Tibial nerve (tissue), 3 donors: Measurements from ENCODE around the gene KIAA1614.

ENCODE experiments used
- POLR2A ChIP-seq, 2 donors: fragments of 450-650 bp; IDR thresholded peaks; one replicate each; pipeline ENCODE4 v1.6.1; 2017; ENCODE audit warnings: antibody characterized with exemption in 2 of 2, mild to moderate bottlenecking in 2 of 2, moderate library complexity in 2 of 2
- TF ChIP-seq, protein P1 (sequence below), 5 experiments: fragments of 200-600 bp in 3 of 5; fragments of 450-650 bp in 2 of 5; sonication (generic) in 3 of 5; IDR thresholded peaks; one replicate each; pipeline ENCODE4 v1.5.1; 2016 to 2019; ENCODE audit warnings: antibody characterized with exemption in 5 of 5, mild to moderate bottlenecking in 3 of 5, moderate library complexity in 2 of 5

DNA sequence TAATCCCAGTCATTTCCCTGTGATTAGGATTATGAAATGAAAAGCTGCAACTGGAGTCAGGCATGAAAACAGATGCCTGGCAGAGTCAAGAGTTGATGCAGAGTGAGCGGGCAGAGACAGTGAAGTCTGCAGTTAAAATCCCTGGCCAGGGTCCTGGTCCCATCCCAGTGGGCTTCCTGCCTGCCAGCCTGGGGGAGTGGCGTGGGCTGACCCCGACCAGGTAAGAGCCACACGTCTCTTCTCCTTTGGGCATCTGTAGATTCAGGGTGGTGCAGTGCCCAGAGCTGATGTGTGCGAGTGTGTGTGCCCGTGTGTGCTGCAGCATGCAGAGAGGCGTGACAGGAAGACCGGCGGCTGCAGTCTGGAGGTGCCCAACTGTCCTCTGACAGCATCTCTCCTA, 6.2 kb upstream of the KIAA1614 start:
- no peak for TF ChIP-seq POLR2A (IDR thresholded peaks at IDR 0.05)
- TF ChIP-seq, protein P1, sequence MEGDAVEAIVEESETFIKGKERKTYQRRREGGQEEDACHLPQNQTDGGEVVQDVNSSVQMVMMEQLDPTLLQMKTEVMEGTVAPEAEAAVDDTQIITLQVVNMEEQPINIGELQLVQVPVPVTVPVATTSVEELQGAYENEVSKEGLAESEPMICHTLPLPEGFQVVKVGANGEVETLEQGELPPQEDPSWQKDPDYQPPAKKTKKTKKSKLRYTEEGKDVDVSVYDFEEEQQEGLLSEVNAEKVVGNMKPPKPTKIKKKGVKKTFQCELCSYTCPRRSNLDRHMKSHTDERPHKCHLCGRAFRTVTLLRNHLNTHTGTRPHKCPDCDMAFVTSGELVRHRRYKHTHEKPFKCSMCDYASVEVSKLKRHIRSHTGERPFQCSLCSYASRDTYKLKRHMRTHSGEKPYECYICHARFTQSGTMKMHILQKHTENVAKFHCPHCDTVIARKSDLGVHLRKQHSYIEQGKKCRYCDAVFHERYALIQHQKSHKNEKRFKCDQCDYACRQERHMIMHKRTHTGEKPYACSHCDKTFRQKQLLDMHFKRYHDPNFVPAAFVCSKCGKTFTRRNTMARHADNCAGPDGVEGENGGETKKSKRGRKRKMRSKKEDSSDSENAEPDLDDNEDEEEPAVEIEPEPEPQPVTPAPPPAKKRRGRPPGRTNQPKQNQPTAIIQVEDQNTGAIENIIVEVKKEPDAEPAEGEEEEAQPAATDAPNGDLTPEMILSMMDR (IDR thresholded peaks at IDR 0.05): no peak
